Breast epithelium (tissue), 3 donors: ENCODE measurements around the gene COL9A1.

Experiments used
- POLR2A ChIP-seq: fragments of 450-650 bp; IDR thresholded peaks from one replicate; pipeline ENCODE4 v1.6.1; 2016; ENCODE audit warnings: antibody characterized with exemption, mild to moderate bottlenecking, moderate library complexity
- POLR2AphosphoS5 ChIP-seq, 3 donors: sonication (generic); formaldehyde crosslinking; IDR thresholded peaks; one replicate each; pipeline ENCODE4 v1.6.1; 2017; ENCODE audit warnings: antibody characterized with exemption in 3 of 3
- TF ChIP-seq, protein P1 (sequence below), 3 donors: fragments of 450-650 bp; IDR thresholded peaks; one replicate each; pipeline ENCODE4 v1.5.1; 2016 to 2017; ENCODE audit warnings: antibody characterized with exemption in 3 of 3, mild to moderate bottlenecking in 3 of 3, moderate library complexity in 3 of 3

DNA sequence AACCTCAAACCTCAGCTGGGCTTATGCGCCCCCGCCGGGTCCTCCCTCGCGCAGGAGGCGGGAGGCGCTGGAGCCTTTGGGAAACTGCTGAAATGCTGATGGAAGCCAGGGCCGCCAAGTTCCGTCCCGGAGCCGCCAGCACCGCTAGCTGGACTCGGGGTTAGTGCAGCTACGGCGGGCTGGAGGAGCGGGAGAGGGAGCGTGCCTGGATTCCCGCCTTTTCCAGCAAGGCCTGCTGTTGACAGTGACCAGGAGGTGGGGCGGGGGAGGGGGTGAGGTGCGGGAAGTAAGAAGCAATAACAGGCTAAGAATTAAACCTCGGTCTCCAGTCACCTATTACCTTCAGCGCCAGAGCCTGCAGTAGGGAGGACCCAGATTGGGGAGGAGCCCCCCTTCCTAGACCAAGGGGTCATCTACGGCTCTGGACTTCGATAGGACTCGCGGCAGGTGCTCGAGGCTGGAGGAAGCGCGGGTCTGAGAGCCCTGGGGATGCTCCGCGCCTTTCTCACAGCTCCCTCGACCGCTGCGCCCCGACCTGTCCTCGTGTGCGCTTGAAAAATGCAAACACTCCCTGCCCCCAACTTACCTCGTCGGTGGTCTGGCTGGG lies 20.5 kb downstream of the COL9A1 start:
- TF ChIP-seq, protein P1, sequence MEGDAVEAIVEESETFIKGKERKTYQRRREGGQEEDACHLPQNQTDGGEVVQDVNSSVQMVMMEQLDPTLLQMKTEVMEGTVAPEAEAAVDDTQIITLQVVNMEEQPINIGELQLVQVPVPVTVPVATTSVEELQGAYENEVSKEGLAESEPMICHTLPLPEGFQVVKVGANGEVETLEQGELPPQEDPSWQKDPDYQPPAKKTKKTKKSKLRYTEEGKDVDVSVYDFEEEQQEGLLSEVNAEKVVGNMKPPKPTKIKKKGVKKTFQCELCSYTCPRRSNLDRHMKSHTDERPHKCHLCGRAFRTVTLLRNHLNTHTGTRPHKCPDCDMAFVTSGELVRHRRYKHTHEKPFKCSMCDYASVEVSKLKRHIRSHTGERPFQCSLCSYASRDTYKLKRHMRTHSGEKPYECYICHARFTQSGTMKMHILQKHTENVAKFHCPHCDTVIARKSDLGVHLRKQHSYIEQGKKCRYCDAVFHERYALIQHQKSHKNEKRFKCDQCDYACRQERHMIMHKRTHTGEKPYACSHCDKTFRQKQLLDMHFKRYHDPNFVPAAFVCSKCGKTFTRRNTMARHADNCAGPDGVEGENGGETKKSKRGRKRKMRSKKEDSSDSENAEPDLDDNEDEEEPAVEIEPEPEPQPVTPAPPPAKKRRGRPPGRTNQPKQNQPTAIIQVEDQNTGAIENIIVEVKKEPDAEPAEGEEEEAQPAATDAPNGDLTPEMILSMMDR (IDR thresholded peaks at IDR 0.05) = no peak
- TF ChIP-seq POLR2AphosphoS5 (IDR thresholded peaks at IDR 0.05) (no peak), POLR2A (no peak)
